ENCODE results near the gene SERPINA12. TPM values are rescaled to one million over a fixed set of nuclear protein-coding genes. Genes with fewer than 3 reads are reported as not detected.
"Not testable (repeated sequence)": the region's sequence is repeated elsewhere in the genome, so short reads cannot be mapped to it uniquely, and the experiment has no call there.

The SERPINA12 gene
- total RNA-seq, 1 donor from 2014 or later: not detected

DNA sequence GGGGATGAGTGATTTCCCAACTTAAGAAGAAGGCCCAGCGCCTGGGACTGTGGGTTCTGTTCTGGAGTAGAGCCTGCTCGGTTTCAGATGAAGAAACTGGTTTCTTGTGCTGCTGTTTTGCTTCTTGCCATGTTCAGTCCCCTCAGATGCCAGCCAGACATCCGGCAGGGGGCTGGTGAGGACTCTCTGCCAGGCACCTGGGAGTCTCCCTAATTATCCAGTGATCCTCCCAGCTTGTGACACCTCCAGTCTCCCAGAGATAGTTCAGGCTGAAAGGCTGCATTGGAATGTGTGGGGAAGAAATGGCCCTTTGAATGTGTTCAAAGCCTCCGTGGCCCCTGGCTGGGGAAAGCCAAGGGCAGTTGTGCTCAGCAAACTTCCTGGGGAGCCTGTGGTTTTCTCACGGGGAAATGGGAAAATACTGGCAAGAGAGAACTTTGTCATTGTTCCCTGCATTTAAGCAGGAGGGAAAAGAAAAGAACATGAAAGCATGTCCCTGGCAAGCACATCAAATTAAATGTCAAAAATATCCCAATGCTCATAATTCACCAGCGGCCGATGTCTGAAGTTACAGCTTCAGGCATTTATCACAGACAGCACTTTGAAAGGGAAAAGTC, 8.5 kb upstream of the SERPINA12 start:
- H3K4me1 Mint-ChIP-seq (ENCODE audit: low read depth, unreplicated experiment): no peaks in the 10 kb centered on the region
- H3K36me3 Mint-ChIP-seq (ENCODE audit: unreplicated experiment): peaks cover 9% of the 10 kb centered on the region
- H3K4me3 Mint-ChIP-seq (ENCODE audit: unreplicated experiment): no peak overlapping the region
- no peak for DNase-seq
- TF ChIP-seq, protein P1, sequence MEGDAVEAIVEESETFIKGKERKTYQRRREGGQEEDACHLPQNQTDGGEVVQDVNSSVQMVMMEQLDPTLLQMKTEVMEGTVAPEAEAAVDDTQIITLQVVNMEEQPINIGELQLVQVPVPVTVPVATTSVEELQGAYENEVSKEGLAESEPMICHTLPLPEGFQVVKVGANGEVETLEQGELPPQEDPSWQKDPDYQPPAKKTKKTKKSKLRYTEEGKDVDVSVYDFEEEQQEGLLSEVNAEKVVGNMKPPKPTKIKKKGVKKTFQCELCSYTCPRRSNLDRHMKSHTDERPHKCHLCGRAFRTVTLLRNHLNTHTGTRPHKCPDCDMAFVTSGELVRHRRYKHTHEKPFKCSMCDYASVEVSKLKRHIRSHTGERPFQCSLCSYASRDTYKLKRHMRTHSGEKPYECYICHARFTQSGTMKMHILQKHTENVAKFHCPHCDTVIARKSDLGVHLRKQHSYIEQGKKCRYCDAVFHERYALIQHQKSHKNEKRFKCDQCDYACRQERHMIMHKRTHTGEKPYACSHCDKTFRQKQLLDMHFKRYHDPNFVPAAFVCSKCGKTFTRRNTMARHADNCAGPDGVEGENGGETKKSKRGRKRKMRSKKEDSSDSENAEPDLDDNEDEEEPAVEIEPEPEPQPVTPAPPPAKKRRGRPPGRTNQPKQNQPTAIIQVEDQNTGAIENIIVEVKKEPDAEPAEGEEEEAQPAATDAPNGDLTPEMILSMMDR (IDR thresholded peaks at IDR 0.05; ENCODE audit: partially characterized antibody, unreplicated experiment): no peak
- peaks cover 5% of the 10 kb centered on the region for H3K9me3 Mint-ChIP-seq (ENCODE audit: unreplicated experiment)
- no peak overlapping the region for H3K27ac Mint-ChIP-seq (ENCODE audit: unreplicated experiment)
- H3K27me3 Mint-ChIP-seq (ENCODE audit: unreplicated experiment): peaks cover 4% of the 10 kb centered on the region

DNA sequence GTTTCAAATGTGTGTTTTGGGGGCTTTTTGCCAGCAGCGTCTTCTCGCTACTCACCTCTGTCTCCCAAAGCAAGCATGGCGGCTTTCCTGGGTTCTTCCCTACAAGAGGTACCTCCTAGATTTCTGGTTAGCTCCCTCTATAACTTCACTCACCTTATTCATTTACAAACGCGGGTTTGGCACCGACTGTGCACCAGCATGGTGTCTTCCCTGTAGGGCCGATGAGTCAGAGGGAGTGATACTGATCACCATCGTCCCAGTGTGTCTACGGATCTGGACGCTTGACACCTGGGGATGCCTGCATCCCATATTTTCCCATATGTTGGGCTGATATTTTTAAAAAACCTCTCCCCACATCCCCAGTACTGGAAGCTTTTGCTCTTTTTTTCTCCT, 8.0 kb upstream of the SERPINA12 start:
- TF ChIP-seq, protein P1 (IDR thresholded peaks at IDR 0.05; ENCODE audit: partially characterized antibody, unreplicated experiment): no peak
- Mint-ChIP-seq H3K4me3 (ENCODE audit: unreplicated experiment) (no peak overlapping the region), H3K27me3 (ENCODE audit: unreplicated experiment) (peaks cover 4% of the 10 kb centered on the region), H3K9me3 (ENCODE audit: unreplicated experiment) (peaks cover 4% of the 10 kb centered on the region), H3K27ac (ENCODE audit: unreplicated experiment) (no peak overlapping the region), H3K36me3 (ENCODE audit: unreplicated experiment) (peaks cover 9% of the 10 kb centered on the region), H3K4me1 (ENCODE audit: low read depth, unreplicated experiment) (no peaks in the 10 kb centered on the region)
- DNase-seq: no peak

DNA sequence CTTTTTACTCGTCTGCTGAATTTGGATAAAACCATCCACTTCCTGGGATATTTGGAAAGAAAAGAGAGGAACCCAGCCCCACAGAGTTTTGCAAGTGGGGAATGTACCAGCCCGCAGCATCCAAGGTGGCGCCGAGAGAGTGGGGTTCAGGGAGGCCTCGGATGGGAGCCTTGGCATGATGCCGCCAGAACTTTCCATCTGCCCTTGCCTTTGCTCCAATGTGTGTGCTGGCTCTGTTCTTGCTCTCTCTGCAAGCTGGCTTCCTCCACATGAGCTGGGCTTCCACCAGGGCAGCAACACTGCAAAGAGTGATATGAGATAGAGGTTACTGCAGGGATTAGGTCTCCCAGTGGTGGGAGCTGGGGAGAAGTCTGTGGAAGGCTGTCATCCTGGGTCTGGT, 6.6 kb upstream of the SERPINA12 start:
- Mint-ChIP-seq H3K4me1 (ENCODE audit: low read depth, unreplicated experiment) (no peaks in the 10 kb centered on the region), H3K27me3 (ENCODE audit: unreplicated experiment) (peaks cover 4% of the 10 kb centered on the region), H3K4me3 (ENCODE audit: unreplicated experiment) (no peak overlapping the region), H3K9me3 (ENCODE audit: unreplicated experiment) (peaks cover 4% of the 10 kb centered on the region), H3K27ac (ENCODE audit: unreplicated experiment) (no peak overlapping the region), H3K36me3 (ENCODE audit: unreplicated experiment) (peaks cover 9% of the 10 kb centered on the region)
- DNase-seq: no peak
- TF ChIP-seq, protein P1 (IDR thresholded peaks at IDR 0.05; ENCODE audit: partially characterized antibody, unreplicated experiment): no peak

DNA sequence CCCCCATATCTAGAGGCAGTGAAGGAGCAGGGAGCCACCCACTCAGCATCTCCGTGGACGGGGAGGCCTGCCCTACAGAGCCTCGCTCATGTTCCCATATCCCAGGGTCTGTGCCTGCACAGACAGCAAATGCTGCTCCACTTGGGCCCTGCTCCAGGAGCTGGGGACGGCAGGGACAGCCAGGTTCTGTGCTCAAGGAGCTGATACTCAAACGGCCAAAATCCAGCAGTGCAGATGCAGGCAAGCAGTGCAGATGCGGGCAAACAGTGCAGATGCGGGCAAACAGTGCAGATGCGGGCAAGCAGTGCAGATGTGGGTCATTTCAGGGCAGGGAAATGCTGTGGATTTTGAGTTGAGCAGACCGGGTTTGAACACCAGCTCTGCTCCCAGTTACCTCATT, 6.2 kb upstream of the SERPINA12 start:
- Mint-ChIP-seq H3K27me3 (ENCODE audit: unreplicated experiment) (peaks cover 4% of the 10 kb centered on the region), H3K4me1 (ENCODE audit: low read depth, unreplicated experiment) (no peaks in the 10 kb centered on the region), H3K4me3 (ENCODE audit: unreplicated experiment) (no peak overlapping the region), H3K9me3 (ENCODE audit: unreplicated experiment) (peaks cover 4% of the 10 kb centered on the region), H3K27ac (ENCODE audit: unreplicated experiment) (no peak overlapping the region), H3K36me3 (ENCODE audit: unreplicated experiment) (peaks cover 9% of the 10 kb centered on the region)
- TF ChIP-seq, protein P1 (IDR thresholded peaks at IDR 0.05; ENCODE audit: partially characterized antibody, unreplicated experiment): no peak
- no peak for DNase-seq

DNA sequence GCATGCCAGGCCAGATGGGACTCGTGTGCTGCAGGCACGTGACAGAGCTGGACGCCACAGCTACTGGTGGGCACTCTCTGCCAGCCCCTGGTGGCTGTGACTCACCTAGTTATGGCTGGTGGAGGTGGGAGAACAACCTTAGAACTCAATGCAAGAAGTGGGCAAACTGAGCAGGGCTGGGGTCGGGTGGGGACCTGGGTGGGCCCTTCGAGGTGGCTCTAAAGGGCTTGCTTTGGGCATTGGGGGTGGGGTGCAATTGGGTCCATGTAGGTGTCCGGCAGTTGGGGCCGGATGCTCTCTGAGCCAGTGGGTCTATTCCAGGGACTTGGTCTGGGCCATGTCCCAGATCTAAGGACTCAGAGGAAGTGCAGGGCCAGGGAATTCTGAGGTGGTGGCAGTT, 5.1 kb upstream of the SERPINA12 start:
- no peaks in the 10 kb centered on the region for H3K4me1 Mint-ChIP-seq (ENCODE audit: low read depth, unreplicated experiment)
- H3K27ac Mint-ChIP-seq (ENCODE audit: unreplicated experiment): no peak overlapping the region
- peaks cover 2% of the 10 kb centered on the region for H3K9me3 Mint-ChIP-seq (ENCODE audit: unreplicated experiment)
- H3K27me3 Mint-ChIP-seq (ENCODE audit: unreplicated experiment): peaks cover 4% of the 10 kb centered on the region
- TF ChIP-seq, protein P1 (IDR thresholded peaks at IDR 0.05; ENCODE audit: partially characterized antibody, unreplicated experiment): no peak
- H3K36me3 Mint-ChIP-seq (ENCODE audit: unreplicated experiment): peaks cover 7% of the 10 kb centered on the region
- no peak for DNase-seq
- no peak overlapping the region for H3K4me3 Mint-ChIP-seq (ENCODE audit: unreplicated experiment)

DNA sequence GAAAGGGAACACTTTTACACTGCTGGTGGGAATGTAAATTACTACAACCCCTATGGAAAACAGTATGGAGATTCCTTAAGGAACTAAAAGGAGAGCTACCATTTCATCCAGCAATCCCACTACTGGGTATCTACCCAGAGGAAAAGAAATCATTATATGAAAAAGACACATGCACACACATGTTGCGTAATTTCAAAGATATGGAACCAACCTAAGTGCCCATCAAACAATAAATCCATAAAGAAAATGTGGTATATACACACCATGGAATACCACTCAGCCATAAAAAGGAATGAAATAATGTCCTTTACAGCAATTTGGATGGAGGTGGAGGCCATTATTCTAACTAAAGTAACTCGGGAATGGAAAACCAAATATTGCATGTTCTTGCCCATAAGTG, 1.2 kb upstream of the SERPINA12 start:
- H3K27me3 Mint-ChIP-seq (ENCODE audit: unreplicated experiment); H3K36me3 Mint-ChIP-seq (ENCODE audit: unreplicated experiment); H3K9me3 Mint-ChIP-seq (ENCODE audit: unreplicated experiment); H3K4me1 Mint-ChIP-seq (ENCODE audit: low read depth, unreplicated experiment); H3K4me3 Mint-ChIP-seq (ENCODE audit: unreplicated experiment); DNase-seq; H3K27ac Mint-ChIP-seq (ENCODE audit: unreplicated experiment): not testable (repeated sequence)

All from glutamatergic neuron (in vitro differentiated cells).